Activated CD8-positive, alpha-beta T cell treated with anti-CD3 and anti-CD28 coated beads for 36 hours (primary cell): ENCODE data around the gene E2F1. TPM values are rescaled to one million over a fixed set of nuclear protein-coding genes. Genes with fewer than 3 reads are reported as not detected.

Experiments
- ATAC-seq: fragments of 200-7000 bp; cut with Tn5 transposase; one replicate; pipeline ENCODE4 v1.10.0; 2021; ENCODE audit warnings: mild to moderate bottlenecking, moderate library complexity
- CTCF ChIA-PET: fragments of 350-600 bp; sonication (Branson Sonifier 250); formaldehyde crosslinking; loops from one replicate; lab custom pipeline; 2021; ENCODE audit warnings: antibody characterized with exemption; lab: Charles Lee
- POLR2A ChIA-PET: fragments of 350-600 bp; sonication (Branson Sonifier 250); formaldehyde crosslinking; loops from one replicate; lab custom pipeline; 2021; ENCODE audit warnings: antibody characterized with exemption; lab: Charles Lee
- DNase-seq: peaks from one replicate; pipeline ENCODE4 v3.0.0-alpha.2; 2020
- H3K27ac Mint-ChIP-seq: one replicate; pipeline ENCODE4 v1.8.0; 2021; ENCODE audit warnings: mild to moderate bottlenecking, mixed read lengths
- H3K27me3 Mint-ChIP-seq: one replicate; pipeline ENCODE4 v1.8.0; 2021; ENCODE audit warnings: mixed read lengths
- H3K36me3 Mint-ChIP-seq: one replicate; pipeline ENCODE4 v1.8.0; 2021; ENCODE audit warnings: low read depth, mixed read lengths
- H3K4me1 Mint-ChIP-seq: one replicate; pipeline ENCODE4 v1.8.0; 2021; ENCODE audit warnings: low read depth, mixed read lengths
- H3K4me3 Mint-ChIP-seq: one replicate; pipeline ENCODE4 v1.8.0; 2021; ENCODE audit warnings: mild to moderate bottlenecking, moderate library complexity, mixed read lengths
- H3K9me3 Mint-ChIP-seq: one replicate; pipeline ENCODE4 v1.8.0; 2021; ENCODE audit warnings: mixed read lengths
- CTCF ChIP-seq: fragments of 200-600 bp; IDR thresholded peaks from one replicate; pipeline ENCODE4 v1.8.0; 2022; ENCODE audit warnings: antibody characterized with exemption, mild to moderate bottlenecking
- intact Hi-C: fragments of 100-400 bp; cut with micrococcal nuclease; formaldehyde crosslinking; loops from one replicate; pipeline ENCODE4 v1.10.0; 2022
- total RNA-seq, 2 experiments: library from RNA; stranded (reverse); gene quantifications; one replicate each; pipeline ENCODE4 v1.2.3, GENCODE V29; 2021

Gene E2F1
- total RNA-seq, 2 experiments from 2014 or later = 71.2 to 72.0 TPM

- DNase-seq = no peak
Observed at GRCh38 chr20:33693741-33694638, 7.8 kb upstream of the E2F1 start.

GRCh38 chr20:33693289-33693688, 7.1 kb upstream of the E2F1 start:
- intact Hi-C loops = no loop called here
- H3K4me3 Mint-ChIP-seq = no peak overlapping the region
- no peak for TF ChIP-seq CTCF
- DNase-seq (no peak), ATAC-seq (no peak)
- peaks cover 23% of the 10 kb centered on the region for H3K4me1 Mint-ChIP-seq
- H3K27ac Mint-ChIP-seq = no peak overlapping the region
- H3K27me3 Mint-ChIP-seq = no peaks in the 10 kb centered on the region
- ChIA-PET POLR2A (no interaction called here), CTCF (interaction anchor here (1.2 kb wide), 1 partner anchor 25 kb away, joined by 4 read pairs; no protein-coding TSS in a partner anchor)
- no peaks in the 10 kb centered on the region for H3K9me3 Mint-ChIP-seq
- H3K36me3 Mint-ChIP-seq = no peaks in the 10 kb centered on the region

More at GRCh38 chr20:33693741-33694638, 7.8 kb upstream of the E2F1 start:
- no peak for TF ChIP-seq CTCF
- Mint-ChIP-seq H3K9me3 (no peaks in the 10 kb centered on the region), H3K27me3 (no peaks in the 10 kb centered on the region), H3K36me3 (no peaks in the 10 kb centered on the region), H3K4me3 (no peak overlapping the region), H3K27ac (no peak overlapping the region), H3K4me1 (peaks cover 16% of the 10 kb centered on the region)
- ChIA-PET POLR2A (interaction anchor here (0.9 to 1.0 kb wide), 2 partner anchors 18 to 407 kb away, joined by 3 read pairs; no protein-coding TSS in a partner anchor), CTCF (interaction anchor here (1.2 kb wide), 1 partner anchor 26 kb away, joined by 4 read pairs; no protein-coding TSS in a partner anchor)
- no peak for ATAC-seq
- intact Hi-C loops = no loop called here

- peaks cover 6% of the 10 kb centered on the region for H3K36me3 Mint-ChIP-seq
- intact Hi-C loops = loop anchor here (5.0 kb wide), 1 partner anchor 42 kb away; the partner anchor contains the start of gene ZNF341
- no peak for TF ChIP-seq CTCF
- peaks cover 45% of the 10 kb centered on the region for H3K4me1 Mint-ChIP-seq
- DNase-seq = peak; percentile 89
- peak overlapping the region; percentile 85 for H3K27ac Mint-ChIP-seq
- peak; percentile 40 for ATAC-seq
- POLR2A ChIA-PET = interaction anchor here (0.8 to 1.0 kb wide), 2 partner anchors 15 to 30 kb away, joined by 3 read pairs; partner anchors contain the start of genes NECAB3 and PXMP4
- peak overlapping the region; percentile 61 for H3K4me3 Mint-ChIP-seq
- CTCF ChIA-PET = interaction anchor here (1.1 to 1.8 kb wide), 3 partner anchors 11 to 25 kb away, joined by 4 read pairs; no protein-coding TSS in a partner anchor
- H3K27me3 Mint-ChIP-seq = no peaks in the 10 kb centered on the region
- H3K9me3 Mint-ChIP-seq = no peaks in the 10 kb centered on the region
Observed at GRCh38 chr20:33689973-33690372, 3.8 kb upstream of the E2F1 start.

GRCh38 chr20:33689493-33689892, 3.3 kb upstream of the E2F1 start:
- intact Hi-C loops = loop anchor here (5.0 kb wide), 1 partner anchor 43 kb away; the partner anchor contains the start of gene ZNF341
- ATAC-seq = no peak

More at GRCh38 chr20:33689493-33689892, 3.3 kb upstream of the E2F1 start:
- no peak for DNase-seq
- no peaks in the 10 kb centered on the region for H3K9me3 Mint-ChIP-seq
- H3K27ac Mint-ChIP-seq = peak overlapping the region; percentile 85
- H3K4me3 Mint-ChIP-seq = no peak overlapping the region
- H3K27me3 Mint-ChIP-seq = no peaks in the 10 kb centered on the region
- H3K4me1 Mint-ChIP-seq = peaks cover 50% of the 10 kb centered on the region
- CTCF ChIA-PET = interaction anchor here (1.1 to 1.8 kb wide), 3 partner anchors 10 to 25 kb away, joined by 4 read pairs; no protein-coding TSS in a partner anchor
- POLR2A ChIA-PET = interaction anchor here (1.0 to 1.9 kb wide), 4 partner anchors 10 to 27 kb away, joined by 3 to 11 read pairs (median 3); partner anchors contain the start of genes C20orf144 and NECAB3
- H3K36me3 Mint-ChIP-seq = peaks cover 11% of the 10 kb centered on the region
- no peak for TF ChIP-seq CTCF
